ENCODE results near the gene RAC2.
"Not testable (repeated sequence)": the region's sequence is repeated elsewhere in the genome, so short reads cannot be mapped to it uniquely, and the experiment has no call there.

RAC2 gene

GRCh38 chr22:37256075-37256726 is 12.1 kb upstream of the RAC2 start:
- DNase-seq (ENCODE audit: extremely low read depth in 1 of 2, low read depth in 1 of 2): no peak

- DNase-seq (ENCODE audit: extremely low read depth in 1 of 2, low read depth in 1 of 2): no peak
These were observed 11.5 kb upstream of the RAC2 start for GRCh38 chr22:37255558-37256006.

GRCh38 chr22:37254867-37255233 is 10.8 kb upstream of the RAC2 start:
- DNase-seq (ENCODE audit: extremely low read depth in 1 of 2, low read depth in 1 of 2): no peak

DNA sequence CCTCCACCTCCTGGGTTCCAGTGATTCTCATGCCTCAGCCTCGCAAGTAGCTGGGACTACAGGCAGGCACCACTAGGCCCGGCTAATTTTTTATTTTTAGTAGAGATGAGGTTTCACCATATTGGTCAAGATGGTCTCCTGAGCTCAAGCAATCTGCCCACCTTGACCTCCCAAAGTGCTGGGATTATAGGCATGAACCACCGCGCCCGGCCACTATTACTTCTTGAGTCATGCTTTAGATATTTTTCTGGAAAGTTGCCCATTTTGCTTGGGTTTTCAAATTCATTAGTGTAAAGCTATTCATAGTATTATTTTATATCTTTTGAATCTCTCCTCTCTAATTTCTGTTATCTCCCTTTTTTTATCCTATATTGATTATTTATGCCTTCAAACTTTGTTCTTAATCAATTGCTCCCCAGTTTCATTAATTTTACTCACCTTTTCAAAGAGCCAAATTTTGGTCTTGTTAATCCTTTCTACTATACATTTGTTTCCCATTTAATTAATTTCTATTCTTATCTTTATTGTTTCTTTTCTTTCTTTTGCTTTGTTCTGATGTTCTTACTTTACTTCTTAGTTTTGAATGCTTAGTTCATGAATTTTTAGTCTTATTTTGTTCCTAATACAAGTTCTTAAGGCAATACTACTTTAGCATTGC is 10.3 kb upstream of the RAC2 start:
- no peak for DNase-seq (ENCODE audit: extremely low read depth in 1 of 2, low read depth in 1 of 2)

DNA sequence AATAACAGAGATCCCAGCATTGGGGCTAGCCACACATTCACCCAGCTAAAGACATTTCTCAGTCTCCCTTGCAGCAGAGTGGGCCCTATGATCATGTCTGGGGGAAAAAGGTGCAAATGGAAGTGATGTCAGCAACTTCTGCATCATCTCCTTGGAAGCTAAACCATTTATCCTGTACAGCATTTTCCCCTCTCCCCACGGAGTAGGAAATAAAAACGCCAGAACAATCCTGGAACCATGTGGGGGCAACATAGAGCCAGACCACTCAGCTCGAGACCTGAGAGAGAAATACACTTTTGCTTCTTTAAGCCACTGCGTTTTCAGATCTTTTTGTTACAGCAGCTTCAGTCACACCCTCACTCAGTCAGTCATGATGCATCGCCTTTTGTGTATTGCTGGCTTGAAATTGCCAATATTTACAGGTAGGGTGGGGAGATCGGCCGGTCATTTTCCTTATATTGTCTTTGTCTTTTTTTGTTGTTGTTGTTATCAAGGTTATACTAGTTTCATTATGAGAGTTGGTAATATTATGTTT is 9.1 kb upstream of the RAC2 start:
- no peak for DNase-seq (ENCODE audit: extremely low read depth in 1 of 2, low read depth in 1 of 2)

DNA sequence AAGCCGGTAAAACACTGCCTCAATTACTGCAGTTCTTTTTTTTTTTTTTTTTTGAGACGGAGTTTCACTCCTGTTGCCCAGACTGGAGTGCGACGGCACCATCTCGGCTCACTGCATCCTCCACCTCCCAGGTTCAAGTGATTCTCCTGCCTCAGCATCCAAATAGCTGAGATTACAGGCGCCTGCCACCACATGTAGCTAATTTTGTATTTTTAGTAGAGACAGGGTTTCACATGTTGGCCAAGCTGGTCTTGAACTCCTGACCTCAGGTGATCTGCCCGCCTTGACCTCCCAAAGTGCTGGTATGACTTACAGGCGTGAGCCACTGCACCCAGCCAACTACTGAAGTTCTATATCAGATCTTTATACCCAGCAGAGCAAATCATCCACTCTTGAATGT is 7.8 kb upstream of the RAC2 start:
- not testable (repeated sequence) for DNase-seq (ENCODE audit: extremely low read depth in 1 of 2, low read depth in 1 of 2)

GRCh38 chr22:37249986-37250385 is 5.9 kb upstream of the RAC2 start:
- DNase-seq (ENCODE audit: extremely low read depth in 1 of 2, low read depth in 1 of 2): no peak

DNA sequence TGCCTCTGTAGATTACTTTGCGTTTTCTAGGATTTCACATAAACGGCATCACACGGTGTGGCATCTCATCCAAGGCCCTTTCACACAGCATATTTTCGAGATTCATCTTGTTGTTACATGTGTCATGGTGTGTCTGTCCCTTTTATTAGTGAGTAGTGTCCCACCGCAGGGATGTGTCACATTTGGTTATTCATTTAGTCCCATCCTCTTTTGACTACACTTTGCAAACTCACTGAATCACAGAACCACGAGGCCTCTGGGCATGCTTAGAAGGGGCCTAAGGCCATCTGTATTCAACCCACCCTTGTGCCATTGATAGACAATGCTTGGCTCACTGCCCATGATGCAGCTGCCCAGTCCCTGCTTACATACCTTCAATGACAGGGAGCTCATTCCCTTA is 4.2 kb upstream of the RAC2 start:
- DNase-seq (ENCODE audit: extremely low read depth in 1 of 2, low read depth in 1 of 2): no peak

DNA sequence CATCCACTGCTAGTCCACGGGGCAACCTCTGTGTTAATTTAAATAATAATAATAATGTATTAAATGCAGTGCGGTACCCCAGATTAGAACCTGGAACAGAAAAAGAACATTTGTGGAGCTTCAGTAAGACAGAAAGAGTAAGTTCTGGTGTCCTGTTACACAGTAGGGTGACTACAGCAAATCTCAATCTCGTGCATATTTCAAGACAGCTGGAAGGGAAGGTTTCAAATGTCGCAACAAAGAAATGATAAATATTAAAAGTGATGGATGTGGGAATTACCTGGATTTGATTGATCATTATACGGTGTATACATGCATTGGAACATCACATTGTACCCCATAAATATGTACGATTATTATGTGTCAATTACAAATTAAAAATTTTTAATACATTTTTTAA is 1.7 kb upstream of the RAC2 start:
- DNase-seq (ENCODE audit: extremely low read depth in 1 of 2, low read depth in 1 of 2): no peak

GRCh38 chr22:37244922-37245722 is 1.1 kb upstream of the RAC2 start:
- DNase-seq (ENCODE audit: extremely low read depth in 1 of 2, low read depth in 1 of 2): no peak

DNA sequence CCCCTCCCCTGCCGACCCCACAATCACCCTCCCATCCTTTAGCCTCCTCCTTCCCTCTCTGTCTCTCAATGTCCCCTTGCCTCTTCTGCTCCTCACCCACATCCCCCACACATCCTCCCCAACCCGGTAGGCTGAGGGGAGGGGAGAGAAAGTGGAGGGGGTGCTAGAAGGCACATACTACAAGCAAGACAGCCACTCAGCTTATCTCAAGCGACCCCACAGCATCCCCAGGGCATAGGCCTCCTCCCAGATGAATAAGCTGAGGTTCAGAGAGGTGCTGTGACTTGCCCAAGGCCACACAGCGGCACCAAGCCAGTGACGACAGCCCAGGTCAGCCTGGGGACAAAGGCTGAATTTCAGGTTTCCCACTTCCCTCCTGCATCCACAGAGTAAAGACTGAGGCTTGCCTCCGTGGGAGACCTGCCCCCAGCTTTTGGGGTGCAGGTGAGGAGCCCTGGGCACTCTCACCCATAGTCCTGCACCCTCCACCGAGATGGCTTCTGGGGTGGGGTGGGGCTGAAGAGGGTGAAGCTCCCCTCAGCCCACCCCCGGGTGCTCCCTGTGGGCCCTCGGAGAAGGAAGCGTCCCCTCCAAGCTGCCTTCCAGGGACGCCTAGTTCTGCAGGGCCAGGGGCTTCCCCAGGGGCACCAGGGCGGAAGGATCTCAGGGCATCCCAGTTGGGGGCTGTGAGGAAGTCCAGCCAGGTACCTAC is 511 bp downstream of the RAC2 start:
- no peak for DNase-seq (ENCODE audit: extremely low read depth in 1 of 2, low read depth in 1 of 2)

- DNase-seq (ENCODE audit: extremely low read depth in 1 of 2, low read depth in 1 of 2): peak; percentile 76 to 85
These were observed 1.6 kb downstream of the RAC2 start for GRCh38 chr22:37242395-37242918.

GRCh38 chr22:37241351-37242142 is 2.5 kb downstream of the RAC2 start:
- DNase-seq (ENCODE audit: extremely low read depth in 1 of 2, low read depth in 1 of 2): no peak

GRCh38 chr22:37240941-37241320 is 3.1 kb downstream of the RAC2 start:
- no peak for DNase-seq (ENCODE audit: extremely low read depth in 1 of 2, low read depth in 1 of 2)

GRCh38 chr22:37240240-37240940 is 3.7 kb downstream of the RAC2 start:
- DNase-seq (ENCODE audit: extremely low read depth in 1 of 2, low read depth in 1 of 2): no peak

- DNase-seq (ENCODE audit: extremely low read depth in 1 of 2, low read depth in 1 of 2): no peak
These were observed 4.5 kb downstream of the RAC2 start for GRCh38 chr22:37239336-37240239.

GRCh38 chr22:37237371-37238268 is 6.4 kb downstream of the RAC2 start:
- no peak for DNase-seq (ENCODE audit: extremely low read depth in 1 of 2, low read depth in 1 of 2)
